ENCODE data around the gene DCUN1D2.

- TF ChIP-seq POLR2A (IDR thresholded peaks at IDR 0.05) = no peak
- TF ChIP-seq CTCF (IDR thresholded peaks at IDR 0.05) = no peak
These were observed 29.9 kb downstream of the DCUN1D2 start for GRCh38 chr13:113460599-113460998.

All from transverse colon (tissue), 3 donors.